ENCODE results near the gene TRIM50. TPM values are rescaled to one million over a fixed set of nuclear protein-coding genes. Genes with fewer than 3 reads are reported as not detected.
"Not testable (repeated sequence)": the region's sequence is repeated elsewhere in the genome, so short reads cannot be mapped to it uniquely, and the experiment has no call there.

The TRIM50 gene
- total RNA-seq, 1 donor from 2014 or later: not detected

DNA sequence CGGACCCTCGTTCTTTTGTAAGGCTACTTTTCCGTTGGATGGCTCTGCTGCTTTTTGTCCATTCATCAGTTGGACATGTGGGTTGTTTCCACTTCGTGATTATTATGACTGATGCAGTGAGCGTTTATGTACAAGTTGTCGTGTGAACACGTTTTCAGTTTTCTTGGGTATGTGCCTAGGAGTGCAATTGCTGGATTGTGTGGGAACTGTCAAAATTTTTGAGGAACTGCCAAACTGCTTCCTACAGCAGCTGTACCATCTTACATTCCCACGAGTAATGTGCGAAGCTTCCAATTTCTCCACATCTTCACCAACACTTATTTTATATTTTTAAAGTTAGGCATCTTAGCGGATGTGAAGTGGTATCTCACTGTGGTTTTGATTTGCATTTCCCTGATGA, 10.4 kb upstream of the TRIM50 start:
- intact Hi-C loops (cut with DNase I): no loop called here

DNA sequence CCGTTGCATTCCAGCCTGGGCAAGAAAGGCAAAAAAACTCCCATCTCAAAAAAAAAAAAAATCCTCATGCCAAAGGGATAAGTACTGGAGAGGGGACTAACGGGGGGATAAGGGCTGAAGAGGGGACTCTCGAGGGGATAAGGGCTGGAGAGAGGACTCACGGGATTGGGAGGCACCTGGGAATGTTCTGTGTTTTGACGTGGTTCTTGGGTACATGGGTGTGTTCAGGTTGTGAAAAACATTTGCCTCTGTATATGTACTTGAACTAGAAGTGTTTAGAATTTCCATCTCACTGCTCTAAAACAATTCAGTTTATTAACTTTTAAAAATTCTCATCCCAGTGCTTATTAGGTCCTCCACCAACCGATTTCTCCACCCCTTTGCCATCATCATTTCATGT, 4.6 kb upstream of the TRIM50 start:
- no peaks in the 10 kb centered on the region for H3K9me3 ChIP-seq
- intact Hi-C loops (cut with DNase I): no loop called here
- TF ChIP-seq, protein P1, sequence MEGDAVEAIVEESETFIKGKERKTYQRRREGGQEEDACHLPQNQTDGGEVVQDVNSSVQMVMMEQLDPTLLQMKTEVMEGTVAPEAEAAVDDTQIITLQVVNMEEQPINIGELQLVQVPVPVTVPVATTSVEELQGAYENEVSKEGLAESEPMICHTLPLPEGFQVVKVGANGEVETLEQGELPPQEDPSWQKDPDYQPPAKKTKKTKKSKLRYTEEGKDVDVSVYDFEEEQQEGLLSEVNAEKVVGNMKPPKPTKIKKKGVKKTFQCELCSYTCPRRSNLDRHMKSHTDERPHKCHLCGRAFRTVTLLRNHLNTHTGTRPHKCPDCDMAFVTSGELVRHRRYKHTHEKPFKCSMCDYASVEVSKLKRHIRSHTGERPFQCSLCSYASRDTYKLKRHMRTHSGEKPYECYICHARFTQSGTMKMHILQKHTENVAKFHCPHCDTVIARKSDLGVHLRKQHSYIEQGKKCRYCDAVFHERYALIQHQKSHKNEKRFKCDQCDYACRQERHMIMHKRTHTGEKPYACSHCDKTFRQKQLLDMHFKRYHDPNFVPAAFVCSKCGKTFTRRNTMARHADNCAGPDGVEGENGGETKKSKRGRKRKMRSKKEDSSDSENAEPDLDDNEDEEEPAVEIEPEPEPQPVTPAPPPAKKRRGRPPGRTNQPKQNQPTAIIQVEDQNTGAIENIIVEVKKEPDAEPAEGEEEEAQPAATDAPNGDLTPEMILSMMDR (IDR thresholded peaks at IDR 0.05): no peak
- H3K4me3 ChIP-seq: no peak overlapping the region
- DNase-seq (ENCODE audit: low spot score in 2 of 2): no peak
- no peaks in the 10 kb centered on the region for H3K4me1 ChIP-seq
- H3K27ac ChIP-seq: no peak overlapping the region
- H3K36me3 ChIP-seq: no peaks in the 10 kb centered on the region
- no peaks in the 10 kb centered on the region for H3K27me3 ChIP-seq

More for the DNA sequence above, 10.4 kb upstream of the TRIM50 start:
- H3K4me1 ChIP-seq: no peaks in the 10 kb centered on the region
- no peaks in the 10 kb centered on the region for H3K9me3 ChIP-seq
- no peaks in the 10 kb centered on the region for H3K27me3 ChIP-seq
- DNase-seq (ENCODE audit: low spot score in 2 of 2): no peak
- H3K36me3 ChIP-seq: no peaks in the 10 kb centered on the region
- no peak overlapping the region for H3K27ac ChIP-seq
- no peak overlapping the region for H3K4me3 ChIP-seq
- TF ChIP-seq, protein P1 (IDR thresholded peaks at IDR 0.05): no peak

DNA sequence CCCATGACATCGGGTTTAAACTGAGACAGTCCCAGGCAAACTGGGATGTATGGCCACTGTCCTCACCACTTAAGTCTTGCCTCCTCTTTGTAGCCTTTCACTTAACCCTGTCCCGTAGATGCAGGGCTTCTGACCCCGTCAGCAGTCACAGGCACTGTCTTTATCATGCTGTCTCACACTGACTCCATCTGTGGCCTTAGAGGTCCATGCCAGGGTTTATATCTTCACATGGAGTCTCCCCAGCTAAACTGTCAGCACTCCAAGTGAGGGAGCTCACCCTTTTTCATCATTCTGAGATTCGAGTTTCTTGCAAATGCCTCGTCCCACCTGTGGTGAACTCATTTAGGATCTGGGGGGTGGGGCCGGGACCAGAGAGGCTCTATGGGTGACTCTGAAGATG, 2.9 kb upstream of the TRIM50 start:
- DNase-seq (ENCODE audit: low spot score in 2 of 2): no peak
- Histone ChIP-seq H3K27me3 (no peaks in the 10 kb centered on the region), H3K36me3 (no peaks in the 10 kb centered on the region), H3K9me3 (no peaks in the 10 kb centered on the region), H3K27ac (no peak overlapping the region), H3K4me3 (no peak overlapping the region), H3K4me1 (no peaks in the 10 kb centered on the region)
- intact Hi-C loops (cut with DNase I): no loop called here
- TF ChIP-seq, protein P1 (IDR thresholded peaks at IDR 0.05): no peak

DNA sequence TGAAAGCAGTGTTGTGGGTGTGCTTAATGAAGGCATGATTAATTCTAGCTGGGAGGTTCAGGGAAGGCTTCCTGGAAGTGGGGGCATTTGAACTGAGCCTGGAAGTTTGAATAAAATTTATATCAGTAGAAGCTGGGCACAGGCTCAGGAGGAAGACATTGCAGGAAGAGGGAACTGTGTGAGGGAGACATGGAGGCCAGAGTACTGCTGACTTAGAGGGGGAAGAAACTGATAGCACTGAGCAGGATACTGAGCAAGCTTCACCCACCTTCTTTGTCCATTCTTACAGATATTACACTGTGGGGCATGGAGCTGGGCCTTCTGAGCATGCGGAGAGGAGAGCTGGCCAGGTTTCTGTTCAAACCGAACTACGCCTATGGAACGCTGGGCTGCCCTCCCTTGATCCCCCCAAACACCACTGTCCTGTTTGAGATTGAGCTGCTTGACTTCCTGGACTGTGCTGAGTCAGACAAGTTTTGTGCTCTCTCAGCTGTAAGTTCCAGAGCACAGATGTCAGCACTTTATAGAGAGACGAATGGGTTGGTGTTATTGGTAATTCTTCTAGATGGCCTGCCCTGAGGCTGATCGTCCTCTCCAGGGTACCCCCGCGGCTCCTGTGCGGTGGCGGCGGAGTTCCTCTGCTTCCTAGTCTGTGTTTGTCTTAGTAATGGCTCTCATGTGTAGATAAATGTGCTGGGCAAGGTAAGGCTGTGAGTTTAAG, 2.1 kb upstream of the TRIM50 start:
- TF ChIP-seq, protein P1 (IDR thresholded peaks at IDR 0.05): no peak
- DNase-seq (ENCODE audit: low spot score in 2 of 2): no peak
- Histone ChIP-seq H3K4me3 (no peak overlapping the region), H3K9me3 (no peaks in the 10 kb centered on the region), H3K36me3 (no peaks in the 10 kb centered on the region), H3K27me3 (no peaks in the 10 kb centered on the region), H3K27ac (no peak overlapping the region), H3K4me1 (no peaks in the 10 kb centered on the region)
- intact Hi-C loops (cut with DNase I): no loop called here

DNA sequence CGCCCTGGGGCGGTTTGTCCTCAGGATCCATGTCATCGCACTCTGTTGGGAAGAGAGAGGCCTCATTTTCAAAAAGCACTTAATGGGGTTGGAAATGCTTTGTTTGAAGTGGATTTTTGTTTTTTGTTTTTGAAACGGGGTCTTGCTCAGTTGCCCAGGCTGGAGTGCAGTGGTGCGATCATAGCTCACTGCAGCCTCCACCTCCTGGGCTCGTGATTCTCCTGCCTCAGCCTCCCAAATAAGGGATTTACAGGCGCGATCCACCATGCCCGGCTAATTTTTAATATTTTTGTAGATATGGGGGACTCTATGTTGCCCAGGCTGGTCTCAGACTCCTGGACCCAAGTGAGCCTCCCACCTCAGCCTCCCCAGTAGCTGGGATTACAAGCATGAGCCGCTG, 814 bp upstream of the TRIM50 start:
- intact Hi-C loops (cut with DNase I): no loop called here
- Histone ChIP-seq H3K4me1 (no peaks in the 10 kb centered on the region), H3K9me3 (no peaks in the 10 kb centered on the region), H3K27me3 (no peaks in the 10 kb centered on the region), H3K4me3 (no peak overlapping the region), H3K27ac (no peak overlapping the region), H3K36me3 (no peaks in the 10 kb centered on the region)
- TF ChIP-seq, protein P1 (IDR thresholded peaks at IDR 0.05): no peak
- no peak for DNase-seq (ENCODE audit: low spot score in 2 of 2)

DNA sequence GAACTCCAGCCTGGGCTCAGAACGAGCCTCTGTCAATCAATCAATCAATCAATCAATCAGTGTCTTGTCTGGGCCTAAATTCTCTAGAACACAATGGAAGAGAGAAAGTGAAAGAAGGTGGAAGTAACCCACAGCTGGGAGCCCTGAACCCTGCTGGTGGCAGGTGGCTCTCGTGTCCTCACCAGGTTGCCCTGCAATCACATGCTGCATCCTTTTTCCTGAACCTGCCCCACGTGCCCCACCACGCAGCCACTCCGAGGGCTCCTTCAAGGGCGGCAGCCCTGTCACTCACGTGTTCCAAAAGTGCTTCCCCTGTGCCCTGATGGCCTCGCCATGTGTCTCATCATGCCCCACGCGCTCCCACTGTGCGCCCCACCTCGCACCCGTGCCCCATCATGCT, 433 bp downstream of the TRIM50 start:
- H3K36me3 ChIP-seq; H3K4me1 ChIP-seq; H3K27ac ChIP-seq; H3K27me3 ChIP-seq; intact Hi-C loops (cut with DNase I); H3K9me3 ChIP-seq; DNase-seq (ENCODE audit: low spot score in 2 of 2); H3K4me3 ChIP-seq: not testable (repeated sequence)

DNA sequence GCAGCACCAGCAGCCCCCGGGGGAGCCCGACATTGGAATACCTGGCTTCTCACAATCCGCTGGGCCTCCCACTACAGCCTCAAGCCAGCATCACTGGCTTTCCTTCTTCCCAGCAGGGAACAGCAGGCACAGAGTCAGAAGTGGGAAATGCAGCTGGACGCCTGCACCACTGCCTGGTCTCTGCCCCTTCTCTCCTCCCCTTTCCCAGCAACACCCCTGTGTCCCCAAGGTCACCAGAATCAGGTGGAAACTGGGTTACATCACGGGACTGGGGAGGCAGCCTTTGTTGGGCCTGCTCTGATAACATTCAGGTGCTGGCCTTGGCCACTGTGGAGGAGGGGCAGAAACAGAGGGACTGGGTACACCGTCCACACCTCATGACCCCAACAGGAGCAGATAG, 2.5 kb downstream of the TRIM50 start:
- DNase-seq (ENCODE audit: low spot score in 2 of 2); H3K27ac ChIP-seq; intact Hi-C loops (cut with DNase I); H3K27me3 ChIP-seq; H3K4me1 ChIP-seq; H3K9me3 ChIP-seq; H3K4me3 ChIP-seq; H3K36me3 ChIP-seq: not testable (repeated sequence)
